Activated T-cell treated with anti-CD3 and anti-CD28 coated beads, Interleukin-2, amount 50 U/mL, for 48 hours (primary cell): Measurements from ENCODE around the gene FXN.
A peak's percentile ranks its signal among the peaks of the same experiment; 100 is the strongest.
"Not testable (repeated sequence)": the region's sequence is repeated elsewhere in the genome, so short reads cannot be mapped to it uniquely, and the experiment has no call there.

ENCODE experiments used
- DNase-seq, 2 experiments: peaks; one replicate each; pipeline ENCODE4 v3.0.0-alpha.2; 2020

FXN gene

GRCh38 chr9:69027355-69028097 is 8.0 kb upstream of the FXN start:
- peak in 1 of 2 experiments; percentile 48 for DNase-seq

GRCh38 chr9:69028754-69029153 is 6.8 kb upstream of the FXN start:
- DNase-seq, result peak in 1 of 2 experiments; percentile 39

DNA sequence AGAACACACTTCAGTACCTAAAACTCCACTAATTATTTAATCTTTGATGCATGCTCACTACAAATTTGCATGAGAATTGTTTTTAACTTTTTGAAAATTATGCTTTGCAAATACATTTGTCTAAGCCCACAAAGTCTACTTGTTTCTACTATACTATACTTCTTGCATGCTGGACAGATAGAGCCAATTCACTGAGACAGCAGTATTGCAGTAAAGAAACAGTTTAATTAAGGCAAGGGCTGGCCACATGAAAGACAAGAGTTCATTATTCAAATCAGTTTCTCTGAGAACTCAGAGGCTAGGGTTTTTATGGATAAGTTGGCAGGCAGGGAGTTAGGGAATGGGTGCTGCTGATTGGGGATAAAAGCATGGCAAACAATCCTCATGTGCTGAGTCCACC is 6.0 kb upstream of the FXN start:
- no peak for DNase-seq

DNA sequence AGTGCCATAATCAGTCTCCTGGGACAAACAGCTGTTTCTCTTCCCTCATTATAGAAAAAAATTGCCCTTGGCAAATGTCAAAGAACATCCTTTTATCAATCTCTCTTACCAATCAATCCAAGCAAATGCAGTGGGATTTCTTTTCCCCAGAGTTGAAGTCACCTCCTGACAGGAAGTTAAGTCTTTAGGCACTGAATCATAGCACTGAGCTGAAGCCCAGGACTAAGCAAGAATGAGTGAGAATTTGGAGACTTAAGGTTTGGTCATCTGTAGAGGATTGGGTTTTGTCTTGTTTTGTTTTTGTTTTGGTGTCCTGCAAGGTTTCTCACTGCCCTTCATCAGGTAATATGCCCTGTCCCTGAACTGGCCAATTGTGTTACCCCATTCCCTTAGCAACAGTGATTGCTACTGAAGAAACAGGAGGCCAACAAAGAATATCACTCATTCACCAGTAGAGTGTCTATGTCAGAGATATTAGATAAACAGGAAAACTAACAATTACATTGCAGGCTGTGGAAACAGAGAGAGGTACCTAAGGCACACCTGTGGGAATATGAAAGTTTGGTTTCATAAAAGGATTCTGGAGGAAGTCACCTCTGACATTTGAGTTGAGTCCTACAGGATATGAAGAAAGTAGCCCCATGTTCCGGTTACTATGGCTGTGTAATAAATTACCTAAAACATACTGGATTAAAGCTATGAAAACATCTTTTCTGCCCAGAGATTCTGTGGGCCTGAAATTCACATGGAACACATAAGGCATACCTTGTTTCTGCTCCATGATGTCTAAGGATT is 4.5 kb upstream of the FXN start:
- no peak for DNase-seq

- no peak for DNase-seq
Observed at GRCh38 chr9:69034071-69034470, 1.5 kb upstream of the FXN start.

- peak in 1 of 2 experiments; percentile 36 for DNase-seq
Observed at GRCh38 chr9:69036309-69036708, 757 bp downstream of the FXN start.

DNA sequence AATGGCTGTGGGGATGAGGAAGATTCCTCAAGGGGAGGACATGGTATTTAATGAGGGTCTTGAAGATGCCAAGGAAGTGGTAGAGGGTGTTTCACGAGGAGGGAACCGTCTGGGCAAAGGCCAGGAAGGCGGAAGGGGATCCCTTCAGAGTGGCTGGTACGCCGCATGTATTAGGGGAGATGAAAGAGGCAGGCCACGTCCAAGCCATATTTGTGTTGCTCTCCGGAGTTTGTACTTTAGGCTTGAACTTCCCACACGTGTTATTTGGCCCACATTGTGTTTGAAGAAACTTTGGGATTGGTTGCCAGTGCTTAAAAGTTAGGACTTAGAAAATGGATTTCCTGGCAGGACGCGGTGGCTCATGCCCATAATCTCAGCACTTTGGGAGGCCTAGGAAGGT is 1.2 kb downstream of the FXN start:
- DNase-seq, result no peak

- no peak for DNase-seq
Observed at GRCh38 chr9:69040646-69041045, 5.1 kb downstream of the FXN start.

- no peak for DNase-seq
Observed at GRCh38 chr9:69044240-69045219, 9.0 kb downstream of the FXN start.

DNA sequence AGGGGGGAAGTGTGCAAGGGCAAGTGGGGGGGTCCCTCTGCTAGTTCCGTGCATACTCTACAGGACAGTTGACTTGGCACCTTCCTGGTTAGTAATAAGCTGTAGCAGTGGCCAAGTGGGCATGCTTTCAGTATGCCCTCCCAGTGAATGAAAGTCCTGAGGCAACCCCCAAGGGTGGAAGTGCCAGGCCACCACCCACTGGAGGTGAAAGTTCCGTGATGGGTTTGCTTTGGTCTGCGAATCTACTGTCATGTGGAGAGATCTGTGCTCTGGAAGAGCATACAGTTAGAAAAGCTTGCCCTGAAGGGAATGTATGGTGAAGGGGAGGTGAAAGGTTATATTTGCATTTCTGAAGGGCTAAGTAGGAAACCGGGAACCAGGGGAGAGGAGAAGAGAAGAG is 10.3 kb downstream of the FXN start:
- no peak for DNase-seq

DNA sequence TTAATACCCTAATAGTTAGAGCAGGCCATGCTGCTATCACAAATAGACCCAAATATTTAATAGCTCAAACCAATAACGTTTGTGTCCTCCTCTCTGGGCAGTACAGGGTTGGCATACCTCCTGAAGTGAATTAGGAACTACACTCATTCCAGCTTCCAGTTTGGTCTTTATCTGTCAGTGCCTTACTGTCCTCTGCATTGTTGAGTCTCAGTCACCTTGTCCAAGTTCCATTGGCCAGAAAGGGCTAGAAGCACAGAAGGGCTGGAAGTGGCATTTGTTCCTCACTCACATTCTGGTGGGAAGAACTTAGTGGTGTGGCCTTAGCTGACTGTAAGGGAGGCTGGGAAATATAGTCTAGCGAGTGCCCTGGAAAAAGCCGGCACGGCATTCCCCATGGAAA is 11.2 kb downstream of the FXN start:
- no peak for DNase-seq

DNA sequence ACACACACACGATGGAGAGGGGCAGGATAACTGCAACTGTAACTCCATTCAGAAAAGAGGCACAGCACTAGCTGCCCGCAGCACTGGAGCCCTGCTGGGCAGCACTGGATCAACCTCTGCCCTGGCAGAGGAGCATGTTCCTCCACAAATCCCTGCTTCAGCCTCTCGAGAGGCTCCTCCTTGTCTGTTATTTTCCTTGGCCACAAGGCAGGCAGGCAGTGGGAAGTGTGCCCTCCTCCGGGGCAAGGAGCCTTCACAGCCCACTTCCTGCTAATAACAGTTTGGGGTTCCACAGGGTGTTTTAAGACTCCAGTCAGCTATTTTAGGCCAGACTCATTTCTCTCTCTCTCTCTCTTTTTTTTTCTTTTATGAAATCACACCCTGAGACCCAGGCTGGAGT is 11.8 kb downstream of the FXN start:
- no peak for DNase-seq

DNA sequence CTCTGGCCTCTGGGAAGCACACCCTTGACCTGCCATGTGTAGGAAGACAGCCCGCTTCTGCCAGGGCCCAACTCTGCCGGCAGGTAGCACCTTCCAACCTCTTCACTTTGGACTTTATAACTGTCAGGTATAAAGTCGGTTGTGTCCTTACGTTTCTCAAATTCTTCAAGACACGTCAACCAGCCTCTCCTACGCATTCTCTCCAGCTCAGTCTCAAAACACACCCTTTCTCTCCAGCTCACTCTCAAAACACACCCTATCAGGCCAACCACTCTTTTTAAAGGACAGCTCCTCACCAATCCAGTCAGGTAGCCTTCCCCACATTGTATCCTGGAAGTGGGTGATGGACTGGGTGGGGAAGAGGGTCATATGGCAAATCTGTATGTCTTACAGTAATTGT is 13.5 kb downstream of the FXN start:
- DNase-seq, result no peak

DNA sequence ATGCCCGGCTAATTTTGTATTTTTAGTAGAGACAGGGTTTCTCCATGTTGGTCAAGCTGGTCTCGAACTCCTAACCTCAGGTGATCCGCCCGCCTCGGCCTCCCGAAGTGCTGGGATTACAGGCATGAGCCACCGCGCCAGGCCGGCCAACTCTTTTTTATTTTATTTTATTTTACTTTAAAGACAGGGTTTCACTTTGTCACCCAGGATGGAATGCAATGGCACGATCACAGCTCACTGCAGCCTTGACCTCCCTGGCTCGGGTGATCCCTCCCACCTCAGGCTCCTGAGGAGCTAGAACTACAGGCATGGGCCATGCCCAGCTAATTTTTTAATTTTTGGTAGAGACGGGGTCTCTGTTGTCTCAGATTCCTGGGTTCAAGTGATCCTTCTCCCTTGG is 15.4 kb downstream of the FXN start:
- not testable (repeated sequence) for DNase-seq

DNA sequence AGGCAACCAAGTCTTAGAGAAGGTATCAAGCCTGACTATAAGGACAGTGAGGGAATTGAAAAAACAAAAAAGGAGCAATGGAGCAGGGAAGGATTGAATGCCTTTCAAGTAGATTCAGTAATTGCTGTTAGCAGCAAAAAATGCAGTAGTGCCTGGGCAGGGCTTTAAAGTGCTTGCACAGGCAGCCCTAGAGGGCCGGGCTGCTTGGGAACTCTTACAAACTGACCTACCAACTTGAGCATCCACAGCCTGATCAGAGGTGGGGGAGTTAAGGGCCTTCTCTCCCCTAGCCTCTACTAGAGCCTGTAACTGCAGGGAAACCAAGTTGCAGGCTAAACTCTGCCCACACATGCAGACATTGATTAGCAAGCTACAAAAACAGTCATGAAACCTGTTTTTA is 19.4 kb downstream of the FXN start:
- DNase-seq, result no peak

DNA sequence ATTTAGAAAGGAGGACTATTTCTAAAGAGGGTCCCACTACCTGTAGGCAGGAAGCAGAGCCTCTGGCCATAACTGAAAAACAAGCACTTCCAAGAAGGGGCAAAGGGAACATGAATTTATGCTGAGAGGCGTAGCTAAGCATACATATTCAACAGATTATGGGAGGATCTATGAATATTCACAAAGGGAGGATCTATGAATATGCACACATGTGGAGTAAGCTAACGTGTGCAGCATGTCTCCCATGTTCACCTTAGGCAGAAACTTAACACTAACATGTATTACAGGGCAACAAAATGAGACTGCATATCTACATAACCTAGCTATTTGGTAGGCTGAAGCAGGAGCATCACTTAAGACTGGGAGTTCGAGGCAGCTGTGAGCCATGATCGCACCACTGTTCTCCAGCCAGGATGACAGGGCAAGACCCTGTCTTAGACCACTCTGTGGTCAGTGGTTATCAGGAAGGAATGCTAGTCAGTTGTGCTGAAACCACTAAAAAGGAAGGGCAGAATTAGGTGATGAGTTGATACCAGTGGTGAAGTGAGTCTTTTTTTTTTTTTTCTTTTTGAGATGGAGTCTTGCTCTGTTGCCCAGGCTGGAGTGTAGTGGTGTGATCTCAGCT is 20.8 kb downstream of the FXN start:
- DNase-seq, result no peak

GRCh38 chr9:69058101-69058500 is 22.5 kb downstream of the FXN start:
- DNase-seq, result no peak

DNA sequence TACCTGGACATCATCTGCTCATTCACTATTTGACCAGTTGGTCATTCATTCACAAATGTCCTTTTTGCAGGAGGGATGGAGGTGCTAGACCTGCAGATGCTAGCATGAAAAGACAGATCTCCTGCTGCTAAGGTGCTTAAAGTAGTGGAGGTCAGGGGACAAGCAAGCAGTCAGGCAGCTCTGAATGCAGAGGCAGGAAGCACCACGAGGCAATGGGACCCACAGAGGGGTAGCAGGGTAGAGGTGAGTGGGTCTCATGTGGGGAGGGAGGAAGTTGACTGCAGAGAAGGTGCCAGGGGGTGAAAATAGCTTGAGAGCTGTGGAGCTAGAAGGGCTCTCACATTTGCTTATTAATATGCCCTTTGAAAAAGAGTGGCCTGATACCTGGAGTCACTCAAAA is 25.2 kb downstream of the FXN start:
- DNase-seq, result no peak

DNA sequence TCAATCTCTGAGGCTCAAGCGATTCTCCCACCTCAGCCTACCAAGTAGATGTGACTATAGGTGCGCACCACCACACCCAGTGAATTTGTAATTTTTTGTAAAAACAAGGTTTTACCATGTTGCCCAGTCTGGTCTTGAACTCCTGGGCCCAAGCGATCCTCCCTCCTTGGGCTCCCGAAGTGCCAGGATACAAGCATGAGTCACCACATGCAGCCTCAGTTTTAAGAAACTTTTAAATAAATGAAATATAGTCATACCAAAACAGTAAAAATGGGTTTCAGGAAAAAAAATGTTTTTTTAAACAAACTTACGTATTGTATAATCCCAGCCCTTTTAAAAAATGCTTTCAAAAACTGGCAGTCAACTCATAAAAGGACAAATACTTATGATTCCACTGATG is 26.6 kb downstream of the FXN start:
- no peak for DNase-seq

DNA sequence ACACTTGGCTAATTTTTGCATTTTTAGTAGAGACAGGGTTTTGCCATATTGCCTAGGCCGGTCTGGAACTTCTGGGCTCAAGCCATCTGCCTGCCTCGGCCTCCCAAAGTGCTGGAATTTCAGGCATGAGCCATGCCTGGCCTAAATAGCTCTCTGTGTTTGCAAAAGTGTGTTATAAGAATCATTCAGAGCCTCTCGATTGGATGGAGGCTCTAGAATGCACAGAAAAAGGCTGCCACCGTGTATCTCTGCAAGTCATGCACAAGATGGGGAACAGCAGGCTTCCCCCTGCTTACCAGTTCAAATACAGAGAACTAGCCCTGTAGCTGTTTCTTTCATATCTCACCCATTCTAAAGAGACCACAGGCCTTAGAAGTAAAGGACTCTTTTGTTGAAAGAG is 28.3 kb downstream of the FXN start:
- DNase-seq, result no peak

DNA sequence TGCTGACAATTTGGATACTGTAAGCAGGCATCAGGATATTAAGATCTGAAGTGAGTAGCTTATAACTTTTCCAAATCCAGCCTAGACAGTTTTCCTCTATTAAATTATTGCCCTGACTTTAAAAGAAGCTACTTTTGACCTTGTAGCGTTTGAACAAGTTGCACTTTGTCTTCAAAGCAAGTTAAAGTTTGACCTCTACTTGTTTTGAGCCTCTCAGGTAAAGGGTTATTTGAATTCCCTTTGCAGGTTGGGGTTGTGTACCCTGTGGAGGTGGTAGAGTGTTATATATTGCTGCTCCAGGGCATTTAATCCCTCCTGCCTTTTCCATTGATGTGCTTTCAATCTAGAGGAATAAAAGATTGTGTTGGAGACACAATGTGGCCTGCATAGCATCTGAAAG is 30.1 kb downstream of the FXN start:
- no peak for DNase-seq

GRCh38 chr9:69066955-69067354 is 31.4 kb downstream of the FXN start:
- no peak for DNase-seq

GRCh38 chr9:69070201-69070600 is 34.6 kb downstream of the FXN start:
- DNase-seq, result no peak
